CD4-positive, alpha-beta T cell treated with Interferon alpha-2 for 1 hour (primary cell): ENCODE data around the gene DACT2.
"Not testable (repeated sequence)": the region's sequence is repeated elsewhere in the genome, so short reads cannot be mapped to it uniquely, and the experiment has no call there.

Experiments used
- DNase-seq, 2 donors: peaks; one replicate each; pipeline ENCODE4 v3.0.0-alpha.2; 2020 to 2022

The DACT2 gene

DNA sequence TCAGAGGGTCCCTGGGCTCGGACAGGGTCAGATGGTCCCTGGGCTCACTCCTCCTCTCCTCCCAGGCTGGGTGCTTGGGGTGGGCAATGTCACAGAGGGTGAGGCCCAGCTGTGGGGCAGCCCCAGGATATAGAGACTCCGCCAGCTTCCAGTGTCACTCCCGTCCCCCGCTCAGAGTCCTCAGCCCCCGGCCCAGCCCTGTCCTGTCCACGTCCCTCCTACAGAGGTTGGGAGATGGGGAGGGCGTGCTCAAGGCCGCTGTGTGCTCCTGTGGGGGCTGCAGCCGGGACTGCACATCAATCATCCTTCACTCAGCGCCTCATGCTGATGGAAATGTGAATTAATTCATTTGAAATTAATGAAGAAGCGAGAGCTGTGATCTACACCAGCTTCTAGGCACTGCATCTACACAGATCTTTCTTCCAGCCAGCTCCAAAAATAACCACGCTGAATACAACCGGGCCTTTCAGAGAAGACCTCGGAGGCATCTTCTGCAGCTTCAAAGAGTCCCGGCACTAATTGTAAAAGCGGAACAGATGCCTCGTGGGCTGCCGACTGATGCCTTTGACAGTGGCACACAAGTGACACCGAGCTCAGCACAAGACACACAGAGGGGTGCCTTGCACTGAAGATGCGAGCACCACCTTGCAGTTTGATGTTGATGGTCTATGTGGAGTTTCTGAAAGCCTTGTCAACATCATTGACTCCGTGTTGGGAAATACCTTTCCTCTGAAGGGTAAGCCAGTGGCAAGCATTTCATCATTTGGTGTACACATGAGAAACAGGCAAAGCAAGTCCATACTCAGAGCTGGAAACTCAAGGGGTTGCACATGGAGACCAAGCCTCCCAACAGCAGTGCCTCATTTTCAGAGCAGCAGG lies 39.3 kb downstream of the DACT2 start:
- no peak for DNase-seq

DNA sequence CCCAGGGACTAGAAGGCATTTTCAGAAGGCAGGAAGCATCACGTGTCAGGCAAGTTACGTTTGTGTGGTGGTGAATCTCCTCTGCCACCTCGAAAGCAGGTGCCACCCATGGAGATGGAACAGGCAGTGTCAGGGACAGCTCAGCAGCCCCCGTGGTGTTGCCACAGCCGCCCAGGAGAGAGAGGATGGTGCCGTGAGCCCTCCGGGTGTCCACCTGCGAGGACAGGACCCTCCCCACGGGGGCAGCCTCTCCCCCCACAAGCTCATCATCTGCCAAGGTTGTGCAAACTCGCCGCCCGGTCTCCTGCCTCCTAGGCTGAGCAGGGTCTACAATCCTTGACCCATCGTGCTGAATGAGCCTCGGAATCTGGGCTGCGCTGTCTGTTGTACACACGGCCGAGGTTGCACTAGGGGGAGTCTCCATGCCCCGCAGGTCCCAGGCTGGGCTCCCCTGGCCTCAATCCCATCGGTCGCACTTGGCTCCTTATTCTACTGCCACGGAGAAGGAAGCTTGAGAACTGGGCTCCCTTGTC lies 40.1 kb downstream of the DACT2 start:
- no peak for DNase-seq

DNA sequence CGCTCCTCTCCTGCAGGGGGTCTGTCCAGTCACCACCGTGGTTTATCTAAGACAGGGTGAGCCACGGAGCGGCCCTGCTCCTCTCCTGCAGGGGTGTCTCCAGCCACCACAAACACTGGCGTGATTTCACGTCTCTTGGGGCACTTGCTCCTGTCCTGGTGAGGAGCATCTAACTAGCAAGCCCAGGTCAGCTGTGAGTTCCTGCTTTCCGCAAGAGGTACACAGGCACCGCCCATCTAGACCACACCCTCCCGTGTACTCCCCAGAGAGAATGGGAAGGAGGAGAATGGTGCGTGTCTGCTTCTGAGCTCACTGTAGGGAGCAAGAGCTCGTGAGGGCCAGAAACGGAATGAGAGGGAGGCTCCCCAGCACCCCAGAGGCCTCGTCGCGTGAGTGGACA lies 40.7 kb downstream of the DACT2 start:
- no peak for DNase-seq

DNA sequence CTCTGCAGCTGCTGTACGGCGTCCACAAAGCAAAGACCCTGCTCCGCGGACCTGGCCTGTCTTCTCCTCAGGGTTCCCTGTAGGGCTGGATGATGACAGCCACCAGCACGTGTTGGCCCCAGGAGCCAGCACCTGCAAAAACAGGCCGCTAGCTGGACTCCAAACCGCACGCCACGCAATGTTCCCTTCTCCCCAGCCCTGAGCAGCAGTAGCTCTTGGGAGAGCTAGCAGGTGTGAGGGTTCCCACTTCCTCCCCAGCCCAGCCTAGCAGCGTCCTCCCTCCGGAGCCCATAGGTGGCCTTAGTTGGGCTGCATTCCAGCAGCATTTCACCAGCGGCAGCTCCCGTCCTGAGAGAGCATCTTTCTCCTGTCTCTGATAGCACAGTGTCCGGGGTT lies 42.3 kb downstream of the DACT2 start:
- DNase-seq: no peak

DNA sequence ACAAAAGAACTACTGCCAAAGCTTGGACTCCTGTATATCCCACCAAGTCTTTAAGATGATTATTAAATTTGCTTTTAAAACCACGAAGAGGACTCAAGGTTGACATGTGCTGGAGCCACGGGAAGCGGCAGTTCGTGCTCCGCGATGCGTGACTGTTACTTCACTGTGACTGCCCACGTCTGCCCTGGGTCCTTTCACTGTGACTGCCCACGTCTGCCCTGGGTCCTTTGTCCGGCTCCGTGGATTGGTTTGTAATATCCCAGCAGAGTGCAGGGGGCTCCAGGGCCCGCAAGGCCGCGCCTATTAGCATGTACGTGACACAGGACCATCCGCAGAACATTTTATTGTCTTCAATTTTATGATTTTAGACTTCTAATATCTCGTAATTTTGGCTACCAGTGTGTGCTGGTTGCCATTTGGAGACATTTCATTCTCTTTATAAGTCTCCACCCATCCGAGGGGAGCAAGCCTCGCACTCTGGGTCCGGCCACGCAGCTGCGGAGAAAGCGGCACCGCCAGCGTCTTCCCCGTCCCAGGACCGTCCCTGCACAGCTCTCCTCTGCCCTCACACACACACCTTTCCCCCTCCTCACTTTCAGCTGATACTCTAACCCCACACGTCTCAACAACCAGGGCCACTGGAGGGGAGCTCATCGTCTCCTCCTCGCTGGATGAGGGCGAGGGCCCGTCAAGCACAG lies 42.9 kb downstream of the DACT2 start:
- DNase-seq: no peak

DNA sequence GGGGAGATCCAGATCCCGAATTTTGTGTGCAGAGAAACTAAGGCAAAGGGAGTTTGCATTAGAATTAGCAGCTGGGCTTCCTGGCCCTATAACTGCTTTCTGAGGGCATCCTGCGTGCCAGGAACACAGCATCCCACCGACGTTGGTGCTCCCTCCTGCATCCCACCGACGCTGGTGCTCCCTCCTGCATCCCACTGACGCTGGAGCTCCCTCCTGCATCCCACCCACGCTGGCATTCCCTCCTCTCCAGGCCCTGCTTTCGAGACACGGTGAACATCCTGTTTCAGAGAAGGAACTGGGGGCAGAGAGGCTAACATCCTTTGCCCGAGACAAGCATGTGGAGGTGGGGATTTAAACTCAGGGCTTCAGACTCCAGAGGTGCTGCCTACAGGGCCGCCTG lies 44.4 kb downstream of the DACT2 start:
- DNase-seq: no peak

DNA sequence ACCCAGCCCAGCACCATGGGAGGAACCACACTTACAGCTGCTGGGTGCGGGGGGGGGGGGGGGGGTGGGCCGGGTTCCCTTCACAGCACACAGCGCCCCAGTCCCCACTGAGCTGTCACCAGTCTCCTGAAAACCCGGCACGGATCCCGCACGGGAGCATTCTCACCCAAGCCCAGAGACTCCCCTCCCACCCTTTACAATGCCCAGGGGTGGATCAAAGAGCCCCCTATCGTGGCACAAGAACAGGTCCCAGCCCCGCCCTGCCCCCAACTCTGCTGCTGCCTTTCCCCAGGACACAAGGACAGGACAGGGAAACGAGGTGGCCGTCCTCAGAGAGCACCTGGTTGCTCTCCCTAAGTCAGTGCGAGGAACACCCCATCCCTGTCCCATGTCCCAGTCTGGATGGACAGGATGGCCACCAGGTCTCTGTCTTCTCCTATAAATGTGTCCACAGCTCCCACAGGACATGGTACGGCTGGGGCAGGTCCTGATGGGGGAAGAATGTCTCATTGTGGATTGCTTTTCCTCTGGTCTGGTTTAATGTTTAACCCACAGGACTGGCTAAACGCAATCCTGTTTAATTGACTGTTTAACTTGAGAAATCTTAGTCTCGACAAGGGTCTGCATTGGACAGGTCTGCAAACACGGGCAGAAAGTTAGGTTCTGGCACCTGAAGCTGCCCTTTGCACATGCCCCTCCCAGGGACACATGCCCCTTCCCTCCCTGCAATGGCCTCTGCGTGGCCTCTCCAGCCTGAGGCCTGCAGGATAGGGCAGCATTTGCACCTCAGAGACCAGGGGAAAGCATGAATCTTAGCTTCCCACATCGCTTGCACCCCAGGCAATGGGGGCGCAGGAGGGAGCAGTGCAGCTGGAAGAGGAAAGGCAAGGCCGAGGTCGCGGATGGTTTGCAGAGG lies 45.3 kb downstream of the DACT2 start:
- no peak for DNase-seq

DNA sequence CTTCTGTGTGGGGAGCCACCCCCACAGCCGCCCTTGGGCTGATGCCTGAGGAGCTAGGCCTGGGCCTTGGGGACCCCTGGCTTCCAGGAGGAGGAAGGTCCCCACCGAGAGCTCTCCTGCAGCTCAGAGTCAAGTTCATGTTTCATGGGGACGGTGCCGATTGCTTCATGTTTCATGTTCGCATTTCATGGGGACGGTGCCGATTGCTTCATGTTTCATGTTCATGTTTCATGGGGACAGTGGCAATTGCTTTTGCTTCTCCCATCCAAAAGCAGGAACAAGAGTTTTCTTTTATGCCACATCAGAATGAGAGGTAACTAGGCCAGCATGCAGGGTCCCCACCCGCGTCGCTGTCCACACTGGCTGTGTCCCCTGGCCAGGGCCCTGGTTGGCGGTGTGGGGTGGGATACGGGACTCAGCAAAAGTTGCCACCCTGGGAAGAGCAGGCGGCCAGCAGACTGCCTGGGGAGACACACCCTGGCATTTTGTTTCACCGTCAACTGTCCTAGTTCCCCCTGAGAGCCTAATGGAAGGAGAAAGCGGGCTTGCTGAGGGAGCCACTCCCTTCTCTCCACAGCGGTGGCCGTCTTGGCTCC lies 46.0 kb downstream of the DACT2 start:
- no peak for DNase-seq

DNA sequence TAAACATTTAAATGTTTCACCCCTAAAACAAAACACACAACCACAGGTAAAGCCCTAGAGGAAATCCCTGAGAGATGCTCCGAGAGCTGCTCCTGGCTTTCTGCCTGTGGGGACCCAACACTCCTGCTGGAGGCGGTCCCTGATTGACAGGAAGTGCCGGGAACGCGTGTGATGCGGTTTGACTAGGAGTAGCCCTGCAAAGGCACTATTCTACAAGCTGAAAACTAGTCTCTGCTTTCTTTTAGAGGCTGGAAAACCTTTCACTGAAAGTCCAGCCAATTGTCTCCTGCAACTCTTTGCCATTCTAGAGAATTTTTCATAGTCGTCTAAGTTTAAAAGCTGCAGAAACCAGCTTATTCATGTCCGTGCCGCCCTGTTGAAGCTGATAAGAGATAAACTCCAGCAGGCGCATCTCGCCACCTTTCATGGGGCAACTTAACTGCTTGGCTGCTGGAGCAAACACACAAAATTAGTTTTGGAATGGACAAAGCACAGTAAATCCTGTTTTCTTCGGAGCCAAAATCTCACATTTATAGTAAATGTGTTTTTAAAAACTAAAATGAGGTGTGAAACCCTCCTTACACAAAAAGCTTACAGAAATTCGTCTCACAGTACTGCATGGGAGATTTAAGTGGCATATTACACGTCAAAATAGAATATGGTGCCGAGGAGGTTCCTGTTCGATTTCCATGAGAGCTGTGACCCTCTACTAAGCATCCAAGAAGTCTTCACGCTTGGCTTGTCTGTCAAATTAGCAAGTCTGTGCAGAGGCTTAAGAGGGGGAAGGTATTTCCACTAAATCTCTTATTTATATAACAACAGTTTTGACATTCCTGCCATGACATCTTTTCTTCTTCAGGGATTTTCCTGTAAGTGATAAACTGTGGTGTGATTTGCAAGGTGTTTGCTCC lies 46.9 kb downstream of the DACT2 start:
- no peak for DNase-seq

DNA sequence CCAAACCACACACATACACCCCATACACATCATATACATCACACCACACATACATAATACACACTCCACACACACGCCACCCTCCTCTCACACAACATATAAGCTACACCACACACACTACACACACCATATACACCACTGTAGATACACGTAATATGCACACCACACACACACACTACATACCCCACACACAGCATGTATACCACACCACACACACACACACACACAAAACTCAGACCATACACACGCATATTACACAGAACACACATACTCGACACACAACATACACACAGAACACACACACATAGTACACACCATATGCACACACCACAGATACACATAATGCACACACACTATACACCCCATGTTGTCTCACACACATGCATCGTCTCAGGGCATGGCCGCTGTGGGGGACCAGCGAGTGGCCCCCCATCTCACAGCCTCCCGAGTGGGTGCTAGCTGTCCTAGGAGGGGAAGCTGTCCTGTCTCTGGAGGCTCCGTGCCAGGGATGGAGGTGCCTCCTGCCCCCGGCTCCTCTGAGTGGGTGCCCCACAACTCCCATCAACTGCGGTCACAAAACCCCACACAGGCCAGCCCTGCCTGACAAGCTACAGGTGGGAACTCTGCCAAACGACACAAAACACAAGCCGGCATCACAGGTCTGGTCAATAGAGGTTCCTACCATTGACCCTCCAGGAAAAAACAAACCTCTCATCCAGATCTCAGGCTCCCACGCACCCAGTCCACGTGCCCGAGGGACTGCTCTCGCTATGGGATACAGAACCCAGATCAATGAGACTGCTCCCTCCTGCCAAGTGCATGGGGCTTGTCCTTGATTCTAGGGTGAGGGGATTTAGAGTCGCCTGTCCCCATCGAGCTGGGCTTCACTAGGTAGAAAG lies 49.1 kb downstream of the DACT2 start:
- DNase-seq: no peak

DNA sequence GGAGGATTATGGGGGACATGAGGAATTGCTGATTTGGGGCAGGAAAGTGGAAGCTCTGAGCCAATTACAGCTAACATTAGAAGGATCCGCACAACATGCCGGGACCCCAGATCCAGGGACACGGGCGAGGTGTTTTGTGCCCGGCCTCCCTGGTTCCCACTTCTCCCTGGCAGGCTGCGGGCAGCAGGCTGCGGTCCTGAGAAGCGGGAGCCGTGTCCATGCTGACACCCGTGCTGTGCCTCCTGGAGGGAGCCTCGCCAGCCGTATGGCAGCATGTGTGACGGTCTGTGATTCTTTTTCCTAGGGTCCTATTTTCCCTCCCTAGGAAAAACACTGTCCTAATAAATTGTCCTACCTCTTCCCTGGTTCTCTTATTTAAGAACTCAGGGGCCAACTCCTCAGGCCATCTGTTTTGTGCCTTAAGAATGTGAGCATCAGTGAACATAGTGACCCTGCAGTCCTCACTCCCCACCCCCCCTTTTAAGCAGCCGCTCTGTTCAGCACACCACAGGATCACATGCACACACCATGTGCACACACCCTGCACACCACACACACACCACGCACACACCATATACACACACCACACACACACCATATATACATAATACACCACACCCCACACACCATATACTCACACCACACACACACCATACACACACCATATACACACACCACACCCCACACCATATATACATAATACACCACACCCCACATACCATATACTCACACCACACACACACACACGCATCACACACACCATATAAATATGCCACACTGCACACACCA lies 49.9 kb downstream of the DACT2 start:
- DNase-seq: no peak

DNA sequence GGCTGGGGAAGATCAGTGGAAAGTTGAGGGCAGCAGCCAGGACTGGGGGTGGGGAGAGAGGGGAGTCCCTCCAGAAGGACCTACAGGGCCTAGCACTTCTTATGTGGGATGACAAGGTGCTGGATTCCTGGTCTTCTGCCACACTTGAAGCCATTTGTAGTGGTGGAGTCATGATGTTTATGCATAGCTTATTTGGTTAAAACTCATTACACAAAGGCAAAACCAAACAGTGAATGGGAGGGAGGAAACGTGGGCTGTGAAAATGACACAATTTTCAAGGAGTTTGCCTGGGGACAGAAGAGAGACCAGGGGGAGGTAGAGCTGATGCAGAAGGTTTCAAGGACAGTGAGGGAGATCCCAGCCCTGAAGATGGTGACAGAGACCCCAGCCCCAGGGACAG lies 50.8 kb downstream of the DACT2 start:
- no peak for DNase-seq

DNA sequence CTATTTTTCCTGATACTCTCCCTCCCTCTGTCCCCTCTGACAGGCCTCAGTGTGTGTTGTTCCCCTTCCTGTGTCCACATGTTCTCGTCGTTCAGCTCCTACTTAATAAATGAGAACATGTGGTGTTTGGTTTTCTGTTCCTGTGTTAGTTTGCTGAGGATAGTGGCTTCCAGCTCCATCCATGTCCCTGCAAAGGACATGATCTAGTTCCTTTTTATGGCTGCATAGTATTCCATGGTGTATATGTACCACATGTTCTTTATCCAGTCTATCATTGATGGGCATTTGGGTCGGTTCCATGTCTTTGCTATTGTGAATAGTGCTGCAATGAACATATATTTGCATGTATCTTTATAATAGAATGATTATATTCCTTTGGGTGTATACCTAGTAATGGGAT lies 51.8 kb downstream of the DACT2 start:
- not testable (repeated sequence) for DNase-seq

DNA sequence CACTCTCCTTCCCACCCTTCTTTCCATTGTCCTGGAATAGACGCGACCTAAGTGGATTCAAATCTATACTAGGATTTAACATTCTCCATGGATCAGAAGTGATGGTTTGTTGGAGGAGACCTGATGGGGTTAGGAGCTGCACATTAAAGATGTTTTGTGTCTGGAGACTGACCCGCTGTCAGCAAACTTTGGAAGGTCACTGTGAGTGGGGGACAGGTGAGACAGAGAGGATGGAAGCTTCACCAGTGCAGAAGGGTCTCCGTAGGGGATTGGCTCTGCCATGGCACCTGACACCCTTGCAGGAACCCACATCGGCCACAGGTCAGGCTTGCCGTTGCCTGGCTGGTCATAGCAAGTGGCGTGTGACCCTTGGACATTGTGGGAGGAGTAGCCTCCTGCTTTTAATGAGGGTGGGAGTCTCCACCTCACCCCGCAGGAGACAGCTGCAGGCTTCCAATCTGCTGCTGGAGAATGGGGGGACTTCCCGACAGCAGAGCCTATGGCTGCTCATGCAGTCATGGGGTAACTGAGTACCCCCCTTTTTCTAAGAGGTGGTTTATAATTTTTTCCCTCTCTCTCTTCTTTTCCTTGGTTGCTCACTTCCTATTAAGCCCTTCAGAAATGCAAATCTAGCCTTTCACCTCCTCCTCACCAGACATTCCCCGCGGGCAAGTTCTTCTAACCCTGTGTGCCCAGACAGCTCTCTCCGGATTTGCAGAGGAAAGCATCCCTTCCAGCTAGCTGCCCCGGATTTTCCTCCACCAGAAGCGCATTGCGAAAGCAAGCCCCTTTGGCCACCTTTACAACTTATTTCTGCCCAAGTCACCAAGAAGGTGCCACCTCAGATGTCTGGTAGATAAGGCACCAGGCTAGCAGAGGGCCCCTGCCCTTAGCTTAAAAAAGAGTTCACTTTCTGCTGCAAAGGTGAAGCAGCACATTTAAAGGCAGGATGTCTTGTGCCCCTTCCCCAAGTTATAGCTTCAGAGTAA lies 53.5 kb downstream of the DACT2 start:
- no peak for DNase-seq

DNA sequence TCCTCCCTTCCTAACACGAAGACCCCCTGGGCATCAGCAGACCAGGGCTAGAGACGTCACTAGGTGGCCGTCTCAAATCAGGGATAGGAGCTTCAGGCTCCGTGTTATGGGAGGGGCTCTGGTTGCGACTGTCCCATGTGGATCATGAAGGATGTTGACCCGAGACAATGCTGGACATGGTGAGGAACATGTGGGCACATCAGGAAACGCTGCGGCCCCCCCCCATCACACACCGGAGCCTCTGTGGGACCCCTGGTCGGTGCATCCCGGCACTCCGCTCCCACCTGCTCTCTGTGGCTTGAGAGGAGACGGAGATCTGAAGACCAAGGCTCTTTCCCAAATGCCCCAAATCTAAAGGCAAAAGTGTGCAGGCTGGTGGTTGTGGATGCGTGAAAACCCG lies 54.2 kb downstream of the DACT2 start:
- DNase-seq: no peak

DNA sequence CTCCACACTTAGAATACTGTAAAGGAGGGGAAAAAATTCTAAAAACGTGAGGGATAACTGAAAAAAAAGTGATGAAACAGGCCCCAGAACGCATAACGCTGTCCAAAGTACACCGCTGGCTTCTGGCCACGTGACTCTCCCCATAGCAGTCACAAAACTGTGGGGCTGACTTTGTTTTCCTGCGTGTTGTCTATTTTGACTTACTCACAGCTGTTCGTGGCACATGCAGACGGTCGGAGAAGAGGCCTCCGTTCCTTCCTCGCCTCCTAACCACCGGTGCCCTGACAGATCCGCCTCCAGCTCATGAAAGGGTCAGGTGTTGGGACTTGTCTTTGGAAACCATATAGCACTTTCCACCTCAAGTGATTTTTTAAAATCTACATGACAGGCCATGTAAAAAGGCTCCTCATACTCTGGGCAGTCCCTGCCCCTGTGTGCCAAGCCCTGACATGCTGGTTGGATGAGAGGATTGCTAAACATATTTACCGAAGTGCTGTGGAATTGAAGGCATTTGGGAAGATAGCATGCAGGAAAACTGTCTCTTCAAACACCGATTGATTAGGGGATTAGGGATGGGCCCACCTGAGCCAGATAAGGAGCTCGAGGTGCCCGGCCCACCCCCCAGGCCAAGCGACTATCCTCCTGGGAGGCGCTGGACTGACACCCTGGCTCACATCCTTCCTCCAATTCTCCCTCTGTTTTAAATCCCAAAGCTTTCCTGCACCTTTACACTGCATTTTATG lies 54.8 kb downstream of the DACT2 start:
- DNase-seq: no peak

DNA sequence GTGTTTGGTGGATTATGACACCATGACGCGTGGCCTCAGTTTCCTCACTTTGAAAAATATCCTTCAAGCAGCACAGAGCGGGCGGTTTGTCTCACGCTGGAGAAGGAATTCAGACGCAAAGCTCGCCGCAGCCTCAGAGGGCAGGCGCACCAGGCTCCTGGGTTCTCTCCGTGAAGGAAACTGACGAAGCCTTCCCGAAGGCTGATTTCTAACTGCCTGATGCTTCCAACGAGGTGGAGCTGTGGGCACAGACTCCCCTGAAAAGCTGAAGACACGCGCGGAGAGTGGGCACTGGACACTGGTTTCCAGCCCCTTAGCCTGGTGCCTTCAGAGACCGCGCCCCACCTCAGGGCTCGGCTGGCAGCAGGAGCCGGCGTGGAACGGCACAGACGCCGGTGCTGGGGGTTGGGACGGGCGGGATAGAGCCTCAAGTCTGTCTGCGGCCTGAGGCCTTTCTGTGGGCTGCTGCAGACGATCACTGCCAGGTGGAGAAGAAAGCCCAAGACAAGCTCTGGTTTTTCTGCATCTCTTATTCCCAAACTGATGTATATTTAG lies 56.1 kb downstream of the DACT2 start:
- DNase-seq: no peak
